Measurements from ENCODE around the gene RAB25. TPM values are rescaled to one million over a fixed set of nuclear protein-coding genes. Genes with fewer than 3 reads are reported as not detected.

RAB25 gene
- total RNA-seq, 1 donor from 2014 or later, result not detected

DNA sequence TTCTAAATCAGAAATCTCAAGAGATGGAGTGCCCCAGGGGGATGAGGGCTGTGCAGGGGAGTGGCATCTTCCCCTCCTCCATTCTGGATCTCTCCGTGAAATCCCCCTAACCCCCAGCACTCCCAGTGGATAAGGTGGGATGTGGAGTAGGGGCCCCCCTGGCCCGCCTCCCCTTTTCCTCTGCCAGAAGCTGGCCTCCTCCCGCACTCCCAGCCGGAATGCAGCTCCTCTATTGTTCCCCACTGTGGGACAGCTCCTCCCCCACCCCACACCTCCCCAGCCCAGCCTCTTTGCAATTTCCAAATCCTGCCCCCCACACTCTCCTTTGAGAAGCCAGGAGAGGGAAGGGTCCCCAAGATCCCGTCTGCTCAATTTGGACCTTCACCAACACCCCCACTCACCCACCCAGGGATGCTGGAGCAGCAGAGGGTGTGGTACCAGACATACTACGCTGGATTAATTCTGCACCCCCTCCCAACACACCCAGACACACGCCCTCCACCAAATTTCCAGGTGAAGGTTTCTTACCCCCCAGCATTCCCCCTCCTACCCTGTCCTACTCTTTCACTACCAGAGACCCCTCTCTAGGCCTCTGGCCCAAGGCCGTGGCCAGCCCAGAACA, 19.4 kb downstream of the RAB25 start:
- H3K4me3 Mint-ChIP-seq (ENCODE audit: unreplicated experiment), result peak overlapping the region; percentile 90
- no peaks in the 10 kb centered on the region for H3K27me3 Mint-ChIP-seq (ENCODE audit: low read depth)
- H3K36me3 Mint-ChIP-seq (ENCODE audit: low read depth), result peaks cover 4% of the 10 kb centered on the region
- peaks cover 76% of the 10 kb centered on the region for H3K4me1 Mint-ChIP-seq (ENCODE audit: low read depth)
- DNase-seq (ENCODE audit: low spot score), result no peak
- no peaks in the 10 kb centered on the region for H3K9me3 Mint-ChIP-seq (ENCODE audit: low read depth)
- TF ChIP-seq, protein P1, sequence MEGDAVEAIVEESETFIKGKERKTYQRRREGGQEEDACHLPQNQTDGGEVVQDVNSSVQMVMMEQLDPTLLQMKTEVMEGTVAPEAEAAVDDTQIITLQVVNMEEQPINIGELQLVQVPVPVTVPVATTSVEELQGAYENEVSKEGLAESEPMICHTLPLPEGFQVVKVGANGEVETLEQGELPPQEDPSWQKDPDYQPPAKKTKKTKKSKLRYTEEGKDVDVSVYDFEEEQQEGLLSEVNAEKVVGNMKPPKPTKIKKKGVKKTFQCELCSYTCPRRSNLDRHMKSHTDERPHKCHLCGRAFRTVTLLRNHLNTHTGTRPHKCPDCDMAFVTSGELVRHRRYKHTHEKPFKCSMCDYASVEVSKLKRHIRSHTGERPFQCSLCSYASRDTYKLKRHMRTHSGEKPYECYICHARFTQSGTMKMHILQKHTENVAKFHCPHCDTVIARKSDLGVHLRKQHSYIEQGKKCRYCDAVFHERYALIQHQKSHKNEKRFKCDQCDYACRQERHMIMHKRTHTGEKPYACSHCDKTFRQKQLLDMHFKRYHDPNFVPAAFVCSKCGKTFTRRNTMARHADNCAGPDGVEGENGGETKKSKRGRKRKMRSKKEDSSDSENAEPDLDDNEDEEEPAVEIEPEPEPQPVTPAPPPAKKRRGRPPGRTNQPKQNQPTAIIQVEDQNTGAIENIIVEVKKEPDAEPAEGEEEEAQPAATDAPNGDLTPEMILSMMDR (IDR thresholded peaks at IDR 0.05), result no peak
- H3K27ac Mint-ChIP-seq (ENCODE audit: unreplicated experiment), result no peak overlapping the region

DNA sequence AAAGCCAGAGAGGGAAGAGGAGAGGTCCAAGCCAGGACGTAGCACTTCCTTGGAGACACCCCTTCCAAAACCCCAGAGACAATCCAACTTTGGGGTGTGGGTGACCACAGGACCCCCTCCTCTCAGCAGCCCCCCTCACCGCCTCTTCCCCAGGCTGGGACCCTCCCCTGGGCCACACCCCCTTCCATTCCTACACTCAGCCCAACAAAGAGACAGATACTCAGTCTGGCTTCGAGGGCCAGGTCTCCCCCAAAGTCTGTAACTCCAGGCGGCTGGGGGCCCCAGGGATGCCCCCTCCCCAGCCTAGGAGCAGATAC, 19.9 kb downstream of the RAB25 start:
- DNase-seq (ENCODE audit: low spot score), result no peak
- TF ChIP-seq, protein P1 (IDR thresholded peaks at IDR 0.05), result no peak
- H3K4me3 Mint-ChIP-seq (ENCODE audit: unreplicated experiment), result peak overlapping the region; percentile 90
- H3K4me1 Mint-ChIP-seq (ENCODE audit: low read depth), result peaks cover 73% of the 10 kb centered on the region
- H3K36me3 Mint-ChIP-seq (ENCODE audit: low read depth), result peaks cover 2% of the 10 kb centered on the region
- peak overlapping the region; percentile 77 for H3K27ac Mint-ChIP-seq (ENCODE audit: unreplicated experiment)
- H3K9me3 Mint-ChIP-seq (ENCODE audit: low read depth), result no peaks in the 10 kb centered on the region
- no peaks in the 10 kb centered on the region for H3K27me3 Mint-ChIP-seq (ENCODE audit: low read depth)

DNA sequence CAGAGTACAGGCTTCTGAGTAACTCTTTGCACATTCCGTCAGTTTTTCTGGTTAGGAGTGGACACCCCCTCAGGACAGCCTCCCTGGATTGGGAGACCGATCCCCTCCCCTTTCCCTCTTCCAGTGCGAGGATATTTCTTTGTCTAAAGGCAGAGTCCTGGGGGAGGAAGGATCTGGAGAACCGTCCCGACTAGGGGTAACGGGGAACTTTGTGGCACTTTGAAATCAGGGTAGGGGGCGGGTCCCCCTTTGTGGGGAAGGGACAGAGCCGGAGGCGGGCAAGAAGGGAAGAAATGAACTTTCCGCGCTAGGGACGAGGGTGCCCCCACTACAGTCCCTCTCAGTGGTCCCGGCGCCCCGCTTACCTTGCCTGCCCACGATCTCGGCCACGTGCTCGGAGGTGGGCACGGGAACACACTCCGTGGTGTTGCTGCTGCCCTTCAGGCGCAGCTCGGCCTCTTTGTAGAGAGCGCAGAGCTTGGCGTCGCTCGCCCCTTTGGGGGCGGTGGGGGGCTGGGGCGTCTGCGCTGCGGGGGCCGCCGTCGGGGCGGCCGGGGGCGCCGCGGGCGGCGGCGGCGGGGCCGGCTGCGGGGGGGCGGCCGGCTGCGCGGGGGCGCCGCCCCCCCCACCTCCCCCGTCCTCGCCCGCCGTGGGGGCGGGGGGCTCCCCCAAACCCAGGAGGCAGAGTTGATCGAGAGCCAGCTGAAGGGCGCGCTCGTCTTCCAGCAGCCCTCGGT, 20.4 kb downstream of the RAB25 start:
- H3K4me3 Mint-ChIP-seq (ENCODE audit: unreplicated experiment), result peak overlapping the region; percentile 95
- peaks cover 75% of the 10 kb centered on the region for H3K4me1 Mint-ChIP-seq (ENCODE audit: low read depth)
- H3K27me3 Mint-ChIP-seq (ENCODE audit: low read depth), result no peaks in the 10 kb centered on the region

DNA sequence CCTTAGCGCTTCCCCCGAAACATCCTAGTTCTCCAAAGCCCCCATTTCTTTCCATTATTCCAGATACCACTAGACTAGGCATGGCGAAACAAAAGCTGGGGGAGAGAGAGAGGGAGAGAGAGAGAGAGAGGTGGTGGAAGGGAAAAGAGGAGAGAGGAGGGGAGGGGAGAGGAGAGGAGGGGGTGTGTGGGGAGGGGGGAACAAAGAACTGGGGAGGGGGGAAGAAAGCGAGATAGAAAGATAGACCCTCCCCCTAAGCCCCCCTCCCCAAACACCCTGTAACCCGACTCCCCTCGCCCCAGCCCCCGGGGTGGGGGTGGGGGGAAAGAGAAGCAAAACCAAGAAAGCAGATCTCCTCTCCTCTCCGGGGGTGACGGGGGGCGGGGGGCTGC, 21.0 kb downstream of the RAB25 start:
- Mint-ChIP-seq H3K9me3 (ENCODE audit: low read depth) (no peaks in the 10 kb centered on the region), H3K27me3 (ENCODE audit: low read depth) (no peaks in the 10 kb centered on the region), H3K36me3 (ENCODE audit: low read depth) (peaks cover 2% of the 10 kb centered on the region), H3K4me3 (ENCODE audit: unreplicated experiment) (peak overlapping the region; percentile 95), H3K27ac (ENCODE audit: unreplicated experiment) (no peak overlapping the region), H3K4me1 (ENCODE audit: low read depth) (peaks cover 75% of the 10 kb centered on the region)
- no peak for DNase-seq (ENCODE audit: low spot score)
- TF ChIP-seq, protein P1 (IDR thresholded peaks at IDR 0.05), result no peak

More for the DNA sequence above, 20.4 kb downstream of the RAB25 start:
- Mint-ChIP-seq H3K27ac (ENCODE audit: unreplicated experiment) (peak overlapping the region; percentile 77), H3K9me3 (ENCODE audit: low read depth) (no peaks in the 10 kb centered on the region), H3K36me3 (ENCODE audit: low read depth) (peaks cover 2% of the 10 kb centered on the region)
- TF ChIP-seq, protein P1 (IDR thresholded peaks at IDR 0.05), result no peak
- DNase-seq (ENCODE audit: low spot score), result no peak

DNA sequence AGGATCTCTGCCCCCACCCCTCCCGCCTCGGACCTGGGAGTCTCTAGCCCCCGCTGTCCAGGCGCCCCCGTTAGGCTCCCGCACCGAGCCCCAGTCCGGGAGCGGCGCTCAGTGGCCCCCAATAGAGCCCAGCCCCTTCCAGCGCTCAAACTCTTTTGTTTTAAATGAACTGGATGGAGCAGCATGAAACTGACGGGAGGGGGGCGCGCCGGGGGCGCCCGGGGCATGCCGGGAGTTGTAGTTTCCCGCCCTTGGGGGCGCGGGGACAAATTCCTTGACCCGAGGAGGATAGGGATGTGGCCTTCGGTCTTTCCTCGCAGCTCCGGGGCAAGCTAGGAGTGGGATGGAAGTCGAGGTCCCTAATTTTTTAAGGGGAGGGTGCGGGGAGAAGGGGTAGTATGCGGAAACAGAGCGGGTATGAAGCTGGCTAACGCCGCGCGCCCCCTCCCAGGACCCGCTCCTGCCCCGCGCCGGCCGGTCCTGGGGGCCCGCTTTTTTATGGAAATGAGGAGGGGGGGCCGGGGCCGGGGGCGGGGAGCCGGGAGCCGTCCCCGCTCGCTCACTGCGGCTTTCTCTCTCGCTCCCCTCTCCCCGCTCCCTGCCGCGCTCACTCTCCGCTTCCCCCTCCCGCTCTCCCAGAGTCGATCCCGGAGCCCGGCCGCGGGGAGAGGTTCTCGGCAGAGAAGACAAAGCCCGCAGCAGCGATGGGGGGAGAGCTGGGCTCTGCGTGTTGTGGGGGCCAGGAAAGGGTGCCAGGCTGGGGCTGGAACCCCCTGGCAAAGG, 21.5 kb downstream of the RAB25 start, which contains the start of gene MEX3A:
Gene MEX3A (minus strand): TSS at position 157 of the 783 bp plus-strand sequence. CDS start 467 bp downstream, outside the sequence.
- H3K36me3 Mint-ChIP-seq (ENCODE audit: low read depth), result no peaks in the 10 kb centered on the region
- no peak for DNase-seq (ENCODE audit: low spot score)
- no peaks in the 10 kb centered on the region for H3K9me3 Mint-ChIP-seq (ENCODE audit: low read depth)
- H3K27me3 Mint-ChIP-seq (ENCODE audit: low read depth), result no peaks in the 10 kb centered on the region
- H3K27ac Mint-ChIP-seq (ENCODE audit: unreplicated experiment), result peak within 1 kb of the TSS; percentile 87
- H3K4me3 Mint-ChIP-seq (ENCODE audit: unreplicated experiment), result peak within 1 kb of the TSS; percentile 95
- TF ChIP-seq, protein P1 (IDR thresholded peaks at IDR 0.05), result no peak
- peaks cover 76% of the 10 kb centered on the region for H3K4me1 Mint-ChIP-seq (ENCODE audit: low read depth)
